Vagina (tissue), 2 donors: ENCODE results near the gene ATXN10. TPM values are rescaled to one million over a fixed set of nuclear protein-coding genes. Genes with fewer than 3 reads are reported as not detected.

Experiments
- DNase-seq, 2 donors: peaks; one replicate each; pipeline ENCODE4 v3.0.0-alpha.2; 2017; ENCODE audit errors: extremely low spot score in 2 of 2
- H3K27ac ChIP-seq: fragments of 200-600 bp; sonication (generic); one replicate; pipeline ENCODE4 v1.5.1; 2019
- H3K27me3 ChIP-seq: fragments of 200-600 bp; sonication (generic); one replicate; pipeline ENCODE4 v1.5.1; 2019
- H3K36me3 ChIP-seq, 2 donors: fragments of 200-600 bp; sonication (generic); one replicate each; pipeline ENCODE4 v1.5.1; 2017 to 2019
- H3K4me1 ChIP-seq: fragments of 200-600 bp; sonication (generic); one replicate; pipeline ENCODE4 v1.5.1; 2019
- H3K4me3 ChIP-seq, 2 donors: fragments of 200-600 bp; sonication (generic); 1 replicate in 1 of 2; 2 replicates in 1 of 2; pipeline ENCODE4 v1.5.1; 2016 to 2019
- H3K9me3 ChIP-seq: fragments of 200-600 bp; sonication (generic); one replicate; pipeline ENCODE4 v1.5.1; 2019
- CTCF ChIP-seq, 3 experiments: fragments of 450-650 bp in 2 of 3; fragments of 200-600 bp in 1 of 3; sonication (generic) in 1 of 3; IDR thresholded peaks; one replicate each; pipeline ENCODE4 v1.5.1; 2017 to 2019; ENCODE audit warnings: antibody characterized with exemption in 3 of 3, mild to moderate bottlenecking in 2 of 3, moderate library complexity in 2 of 3
- POLR2A ChIP-seq, 2 donors: fragments of 450-650 bp; IDR thresholded peaks; one replicate each; pipeline ENCODE4 v1.6.1; 2017; ENCODE audit warnings: antibody characterized with exemption in 2 of 2, mild to moderate bottlenecking in 2 of 2, moderate library complexity in 2 of 2
- POLR2AphosphoS5 ChIP-seq, 2 donors: sonication (generic); formaldehyde crosslinking; IDR thresholded peaks; one replicate each; pipeline ENCODE4 v1.9.0; 2017; ENCODE audit warnings: antibody characterized with exemption in 2 of 2, mild to moderate bottlenecking in 2 of 2, low read depth in 1 of 2; ENCODE audit not compliant: insufficient read depth in 1 of 2
- intact Hi-C: fragments of 100-400 bp; cut with DNase I; formaldehyde crosslinking; loops from one replicate; pipeline ENCODE4 v1.15.1; 2023
- total RNA-seq: library from RNA; depleted of rRNA; stranded (reverse); fragments of >200 nt; gene quantifications from one replicate; pipeline ENCODE4 v1.2.3, GENCODE V29; 2016

The ATXN10 gene
- total RNA-seq, 1 donor from 2014 or later = 116 TPM

DNA sequence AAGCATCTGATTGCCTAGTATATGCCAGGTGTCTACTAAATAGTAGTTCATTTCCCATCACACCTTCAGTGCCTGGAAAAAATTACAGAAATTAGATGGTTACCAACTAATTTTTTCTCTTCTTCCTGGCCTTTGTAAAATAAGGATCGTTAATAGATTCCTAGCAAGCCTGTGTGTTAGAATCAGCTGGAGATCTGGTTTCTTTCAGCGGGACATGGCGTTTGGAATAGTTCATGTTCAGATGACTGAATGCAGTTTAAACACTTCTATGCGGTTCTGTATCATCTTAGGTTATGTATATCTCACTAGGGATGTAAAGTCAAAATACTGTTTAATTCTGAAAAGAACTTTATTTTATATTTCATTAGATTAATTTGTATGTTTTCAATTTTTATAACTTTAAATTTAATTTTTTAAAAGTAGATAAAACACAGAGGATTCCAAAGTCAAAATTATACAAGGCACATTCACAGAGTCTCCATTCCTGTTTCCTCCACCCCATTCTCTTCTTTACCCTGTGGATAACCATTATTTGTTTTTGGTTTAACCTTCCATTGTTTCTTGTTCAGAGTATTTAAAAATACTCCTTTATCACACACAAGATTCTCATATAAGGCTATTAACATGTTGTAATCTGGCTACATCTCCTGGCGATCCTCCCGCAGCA lies 132.8 kb downstream of the ATXN10 start:
- TF ChIP-seq POLR2AphosphoS5 (IDR thresholded peaks at IDR 0.05; ENCODE audit: insufficient read depth in 1 of 2, low read depth in 1 of 2) (no peak), CTCF (IDR thresholded peaks at IDR 0.05) (no peak), POLR2A (IDR thresholded peaks at IDR 0.05) (no peak)
- Histone ChIP-seq H3K27me3 (no peaks in the 10 kb centered on the region), H3K4me1 (peaks cover 15% of the 10 kb centered on the region), H3K27ac (no peak overlapping the region), H3K36me3 (peaks cover 0 to 14% of the 10 kb centered on the region in 2 donors), H3K9me3 (no peaks in the 10 kb centered on the region), H3K4me3 (no peak overlapping the region)
- intact Hi-C loops = no loop called here
- DNase-seq = no peak

DNA sequence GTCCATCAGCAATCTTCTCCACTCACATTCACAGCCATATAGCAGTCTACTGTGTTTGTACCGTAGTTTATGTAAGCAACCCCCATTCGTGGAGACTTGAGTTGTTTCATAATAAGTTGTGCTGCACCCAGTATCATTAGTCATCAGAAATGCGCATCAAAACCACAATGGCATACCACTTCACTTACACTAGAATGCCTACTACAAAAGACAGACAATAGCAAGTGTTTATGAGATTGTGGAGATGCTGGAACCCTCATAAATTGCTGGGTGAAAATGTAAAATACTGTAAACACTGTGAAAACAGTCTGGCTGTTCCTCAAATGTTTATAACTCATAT lies 133.3 kb downstream of the ATXN10 start:
- H3K36me3 ChIP-seq = peaks cover 0 to 14% of the 10 kb centered on the region in 2 donors
- DNase-seq = no peak
- H3K4me3 ChIP-seq = no peak overlapping the region
- H3K27ac ChIP-seq = no peak overlapping the region
- intact Hi-C loops = no loop called here
- no peaks in the 10 kb centered on the region for H3K9me3 ChIP-seq
- no peaks in the 10 kb centered on the region for H3K27me3 ChIP-seq
- peaks cover 15% of the 10 kb centered on the region for H3K4me1 ChIP-seq
- TF ChIP-seq POLR2A (IDR thresholded peaks at IDR 0.05) (no peak), CTCF (IDR thresholded peaks at IDR 0.05) (no peak), POLR2AphosphoS5 (IDR thresholded peaks at IDR 0.05; ENCODE audit: insufficient read depth in 1 of 2, low read depth in 1 of 2) (peak in 1 of 2 donors; percentile 18)

DNA sequence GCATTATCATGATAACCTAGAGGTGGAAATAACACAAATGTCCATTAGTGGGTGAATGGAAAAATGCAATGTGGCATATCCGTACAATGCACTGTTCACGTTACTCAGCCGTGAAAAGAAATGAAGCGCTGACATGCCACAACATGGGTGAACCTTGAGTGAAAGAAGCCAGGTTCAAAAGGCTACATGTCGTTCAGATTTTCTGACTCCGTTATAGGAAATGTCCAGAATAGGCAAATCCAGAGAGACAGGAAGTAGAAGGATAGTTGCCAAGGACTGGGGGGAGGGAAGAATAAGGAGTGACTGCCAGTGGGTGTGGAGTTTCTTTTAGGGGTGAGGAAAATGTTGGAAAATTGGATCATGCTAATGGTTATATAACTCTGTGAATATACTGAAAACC lies 133.8 kb downstream of the ATXN10 start:
- H3K27me3 ChIP-seq = no peaks in the 10 kb centered on the region
- H3K4me3 ChIP-seq = no peak overlapping the region
- no peak overlapping the region for H3K27ac ChIP-seq
- H3K36me3 ChIP-seq = peaks cover 0 to 14% of the 10 kb centered on the region in 2 donors
- intact Hi-C loops = no loop called here
- no peaks in the 10 kb centered on the region for H3K9me3 ChIP-seq
- DNase-seq = no peak
- TF ChIP-seq POLR2AphosphoS5 (IDR thresholded peaks at IDR 0.05; ENCODE audit: insufficient read depth in 1 of 2, low read depth in 1 of 2) = no peak
- TF ChIP-seq CTCF (IDR thresholded peaks at IDR 0.05) = no peak
- no peak for TF ChIP-seq POLR2A (IDR thresholded peaks at IDR 0.05)
- peaks cover 15% of the 10 kb centered on the region for H3K4me1 ChIP-seq

DNA sequence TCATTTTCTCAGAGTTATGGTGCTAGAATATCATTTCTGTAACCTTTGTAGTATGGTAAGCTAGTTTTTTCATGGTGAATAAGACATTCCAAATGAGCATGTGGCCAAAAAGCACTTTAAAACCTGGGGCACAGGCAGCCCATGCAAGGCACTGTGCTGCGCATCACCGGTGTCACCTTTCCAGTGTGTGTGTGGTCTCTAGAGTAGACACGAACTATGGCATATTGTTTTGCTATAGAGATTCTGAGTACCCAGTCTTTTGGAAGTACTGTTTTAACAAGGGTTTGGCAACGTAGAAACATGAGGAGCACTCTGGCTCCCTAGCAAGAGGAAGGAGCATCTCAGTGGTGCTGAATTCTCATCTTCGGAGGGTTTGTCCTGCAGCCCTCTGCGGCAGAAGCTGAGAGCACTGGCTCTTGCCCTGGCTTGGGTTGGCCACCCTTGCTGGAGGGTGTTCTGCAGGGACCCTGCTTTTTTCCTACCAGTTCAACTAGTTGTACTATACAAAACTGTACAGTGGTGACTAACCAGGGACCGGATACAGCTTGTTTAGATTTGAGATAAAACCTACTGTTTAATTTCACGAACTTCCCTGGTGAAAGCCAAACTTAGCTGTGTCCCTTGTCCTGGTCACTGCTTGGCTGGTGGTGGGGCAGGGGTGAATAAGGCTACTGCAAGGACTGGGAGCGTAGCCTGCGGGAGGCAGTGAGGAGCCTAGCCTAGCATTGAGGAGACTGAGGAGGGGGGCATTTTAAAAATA lies 135.7 kb downstream of the ATXN10 start:
- Histone ChIP-seq H3K4me1 (peaks cover 15% of the 10 kb centered on the region), H3K27me3 (no peaks in the 10 kb centered on the region), H3K36me3 (peaks cover 0 to 14% of the 10 kb centered on the region in 2 donors), H3K4me3 (no peak overlapping the region), H3K27ac (no peak overlapping the region), H3K9me3 (no peaks in the 10 kb centered on the region)
- intact Hi-C loops = no loop called here
- DNase-seq = no peak
- TF ChIP-seq POLR2AphosphoS5 (IDR thresholded peaks at IDR 0.05; ENCODE audit: insufficient read depth in 1 of 2, low read depth in 1 of 2) (no peak), CTCF (IDR thresholded peaks at IDR 0.05) (no peak), POLR2A (IDR thresholded peaks at IDR 0.05) (no peak)

- intact Hi-C loops = no loop called here
- no peak overlapping the region for H3K4me3 ChIP-seq
- TF ChIP-seq CTCF (IDR thresholded peaks at IDR 0.05) (no peak), POLR2AphosphoS5 (IDR thresholded peaks at IDR 0.05; ENCODE audit: insufficient read depth in 1 of 2, low read depth in 1 of 2) (no peak), POLR2A (IDR thresholded peaks at IDR 0.05) (no peak)
- peaks cover 0 to 12% of the 10 kb centered on the region in 2 donors for H3K36me3 ChIP-seq
- no peak for DNase-seq
- H3K27me3 ChIP-seq = no peaks in the 10 kb centered on the region
- H3K4me1 ChIP-seq = peaks cover 7% of the 10 kb centered on the region
- no peak overlapping the region for H3K27ac ChIP-seq
- H3K9me3 ChIP-seq = no peaks in the 10 kb centered on the region
These were observed 141.3 kb downstream of the ATXN10 start for GRCh38 chr22:45812910-45813309.
